HuH-7 (cell line): ENCODE results near the gene D2HGDH.
"Not testable (repeated sequence)": the region's sequence is repeated elsewhere in the genome, so short reads cannot be mapped to it uniquely, and the experiment has no call there.

ENCODE experiments used
- DNase-seq: peaks from one replicate; pipeline ENCODE4 v3.0.0; 2011; ENCODE audit warnings: low spot score

The D2HGDH gene

DNA sequence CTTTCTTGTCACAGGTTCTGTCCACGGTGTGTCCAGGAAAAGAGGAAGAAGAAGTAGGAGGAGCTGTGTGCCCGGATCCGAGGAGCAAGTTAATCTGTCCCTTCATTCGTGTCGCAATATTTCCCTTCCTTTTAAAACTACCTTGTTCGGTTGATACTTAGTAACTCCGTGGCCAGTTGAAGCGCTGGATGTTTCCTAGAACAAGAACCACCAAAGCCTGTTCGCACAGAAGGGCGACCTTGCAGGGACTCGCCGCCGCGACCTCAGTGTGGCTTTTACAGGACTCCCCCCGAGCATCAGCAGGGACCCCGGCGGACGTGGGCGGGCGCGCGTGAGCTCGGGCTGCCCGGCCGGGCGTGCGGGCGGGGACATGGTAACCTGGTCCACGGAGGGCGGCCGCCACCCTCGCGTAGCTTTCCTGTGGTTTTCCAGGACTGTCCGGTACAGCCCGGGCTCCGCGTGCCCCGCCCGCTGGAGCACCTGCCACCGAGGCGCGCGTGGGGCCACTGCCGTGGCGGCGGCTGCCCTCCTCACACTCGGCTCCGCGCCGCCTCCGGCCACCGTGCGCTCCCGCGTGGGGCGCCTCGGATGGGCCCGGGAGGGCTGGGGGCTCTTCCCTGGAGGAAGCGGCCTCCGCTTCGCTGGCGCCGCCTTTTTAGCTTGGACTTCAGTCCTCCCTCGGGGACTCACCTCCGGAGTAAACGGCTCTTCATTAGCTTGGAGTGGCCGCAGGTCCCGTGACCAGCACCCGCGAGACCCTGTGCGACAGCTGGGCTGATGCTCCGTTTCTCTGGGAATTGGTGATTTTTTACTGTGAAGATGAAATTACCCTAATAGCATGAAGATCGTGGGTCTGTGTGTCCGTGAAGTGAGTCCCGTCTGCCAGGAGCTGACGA, 9.2 kb upstream of the D2HGDH start:
- DNase-seq, result no peak

DNA sequence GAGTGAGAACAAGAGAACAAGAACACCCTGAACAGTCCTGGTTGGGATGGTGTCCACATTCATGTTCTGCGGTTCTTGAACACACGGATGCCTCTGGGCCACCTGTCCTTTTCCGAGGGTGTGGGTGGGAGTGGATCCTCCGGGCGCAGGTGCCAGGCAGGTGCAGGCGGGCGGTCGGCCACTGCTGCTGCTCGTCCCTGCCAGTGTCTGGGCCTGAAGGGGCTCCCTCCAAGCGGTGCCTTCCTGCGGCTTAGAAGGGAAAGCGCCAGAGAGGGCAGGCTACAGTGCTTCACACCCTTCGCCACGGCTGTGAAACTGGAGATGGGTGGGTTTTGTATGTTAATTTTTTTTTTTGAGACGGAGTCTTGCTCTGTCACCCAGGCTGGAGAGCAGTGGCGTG, 8.0 kb upstream of the D2HGDH start:
- DNase-seq, result no peak

DNA sequence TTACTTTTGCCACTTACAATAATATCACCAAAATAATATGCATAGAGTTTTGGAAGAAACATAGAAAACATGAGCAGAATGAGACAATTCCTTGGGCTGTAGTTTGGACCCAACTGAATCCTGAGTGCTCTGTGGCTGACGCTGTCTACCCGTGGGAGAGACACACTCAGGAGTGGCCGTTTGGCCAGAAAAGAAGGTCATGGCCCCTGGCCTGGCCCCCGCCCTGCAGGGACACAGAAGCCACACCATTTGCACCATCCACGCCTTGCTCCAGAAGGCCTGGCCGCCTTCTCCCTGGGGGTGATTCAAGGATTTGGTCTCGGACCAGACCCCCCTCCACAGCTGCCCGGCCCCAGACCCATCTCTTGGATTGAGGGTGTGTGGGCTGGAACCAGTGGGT, 6.4 kb upstream of the D2HGDH start:
- DNase-seq, result no peak

DNA sequence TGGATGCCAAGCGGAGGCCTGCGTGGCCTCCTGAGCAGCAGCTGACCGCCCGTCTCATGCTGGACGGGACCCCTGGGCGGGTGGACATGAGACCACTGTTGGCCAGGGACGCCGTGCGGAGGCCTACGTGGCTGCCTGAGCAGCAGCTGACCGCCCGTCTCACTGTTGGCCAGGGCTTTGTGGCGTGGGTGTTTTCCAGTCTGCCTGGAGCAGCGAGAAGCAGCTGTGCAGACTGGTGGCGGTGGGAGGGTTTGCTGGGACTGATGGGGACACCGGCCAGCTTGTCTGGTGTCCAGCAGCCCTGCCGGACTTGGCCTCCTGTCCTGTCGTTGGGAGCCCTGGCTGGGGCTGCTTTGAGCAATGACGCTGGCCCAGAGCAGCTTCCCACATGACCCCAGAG, 5.8 kb upstream of the D2HGDH start:
- no peak for DNase-seq

DNA sequence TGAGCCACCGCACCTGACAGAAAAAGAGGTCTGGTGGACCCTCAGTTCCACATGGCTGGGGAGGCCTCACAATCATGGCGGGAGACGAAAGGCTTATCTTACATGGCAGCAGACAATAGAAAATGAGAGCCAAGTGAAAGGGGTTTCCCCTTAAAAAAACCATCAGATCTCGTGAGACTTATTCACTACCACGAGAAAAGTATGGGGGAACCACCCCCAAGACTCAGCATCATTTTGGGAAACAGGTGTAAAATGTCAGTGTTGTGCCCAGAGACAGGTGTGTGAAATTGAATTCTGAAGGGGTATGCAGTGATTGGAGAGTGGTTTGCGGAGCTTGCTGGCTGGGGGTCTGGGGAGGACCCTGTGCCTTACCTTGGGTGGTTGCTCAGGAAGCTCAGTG, 4.6 kb upstream of the D2HGDH start:
- no peak for DNase-seq

DNA sequence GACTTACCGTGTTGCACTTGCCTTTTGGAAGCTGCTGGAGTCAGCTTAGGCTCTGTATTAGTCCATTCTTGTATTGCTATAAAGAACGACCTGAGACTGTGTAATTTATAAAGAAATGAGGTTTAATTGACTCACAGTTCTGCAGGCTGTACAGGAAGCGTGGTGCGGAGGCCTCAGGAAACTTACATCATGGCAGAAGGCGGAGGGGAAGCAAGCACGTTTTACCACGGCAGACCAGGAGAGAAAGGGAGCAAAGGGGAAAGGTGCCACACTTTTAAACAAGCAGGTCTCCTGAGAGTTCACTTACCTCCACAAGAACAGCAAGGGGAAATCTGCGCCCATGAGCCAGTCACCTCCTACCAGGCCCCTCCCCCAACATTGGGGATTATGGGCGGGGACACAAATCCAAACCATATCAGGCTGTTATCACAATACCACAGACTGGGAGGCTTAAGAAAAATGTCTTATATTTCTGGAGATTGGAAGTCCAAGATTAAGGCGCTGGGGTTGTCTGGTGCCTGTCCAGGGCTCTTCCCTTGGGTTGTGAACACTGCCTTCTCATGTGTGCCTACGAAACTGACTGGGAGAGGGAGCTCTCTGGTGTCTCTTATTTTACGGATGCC, 3.6 kb upstream of the D2HGDH start:
- DNase-seq, result no peak

DNA sequence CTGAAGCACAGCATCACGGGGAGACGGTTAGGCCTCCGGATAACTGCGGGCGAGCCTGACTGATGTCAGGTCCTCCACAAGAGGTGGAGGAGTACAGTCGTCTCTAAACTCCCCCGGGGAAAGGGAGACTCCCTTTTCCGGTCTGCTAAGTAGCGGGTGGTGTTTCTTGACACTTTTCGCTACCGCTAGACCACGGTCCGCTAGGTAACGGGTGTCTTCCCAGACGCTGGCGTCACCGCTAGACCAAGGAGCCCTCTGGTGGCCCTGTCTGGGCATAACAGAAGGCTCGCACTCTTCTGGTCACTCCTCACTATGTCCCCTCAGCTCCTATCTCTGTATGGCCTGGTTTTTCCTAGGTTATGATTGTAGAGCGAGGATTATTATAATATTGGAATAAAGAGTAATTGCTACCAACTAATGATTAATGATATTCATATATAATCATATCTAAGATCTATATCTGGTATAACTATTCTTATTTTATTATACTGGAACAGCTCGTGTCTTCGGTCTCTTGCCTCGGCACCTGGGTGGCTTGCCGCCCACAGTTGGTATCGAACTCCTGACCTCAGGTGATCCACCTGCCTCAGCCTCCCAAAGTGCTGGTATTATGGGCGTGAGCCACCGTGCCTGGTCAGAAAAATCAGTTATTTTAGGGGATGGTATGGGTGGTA, 1.8 kb upstream of the D2HGDH start:
- not testable (repeated sequence) for DNase-seq

DNA sequence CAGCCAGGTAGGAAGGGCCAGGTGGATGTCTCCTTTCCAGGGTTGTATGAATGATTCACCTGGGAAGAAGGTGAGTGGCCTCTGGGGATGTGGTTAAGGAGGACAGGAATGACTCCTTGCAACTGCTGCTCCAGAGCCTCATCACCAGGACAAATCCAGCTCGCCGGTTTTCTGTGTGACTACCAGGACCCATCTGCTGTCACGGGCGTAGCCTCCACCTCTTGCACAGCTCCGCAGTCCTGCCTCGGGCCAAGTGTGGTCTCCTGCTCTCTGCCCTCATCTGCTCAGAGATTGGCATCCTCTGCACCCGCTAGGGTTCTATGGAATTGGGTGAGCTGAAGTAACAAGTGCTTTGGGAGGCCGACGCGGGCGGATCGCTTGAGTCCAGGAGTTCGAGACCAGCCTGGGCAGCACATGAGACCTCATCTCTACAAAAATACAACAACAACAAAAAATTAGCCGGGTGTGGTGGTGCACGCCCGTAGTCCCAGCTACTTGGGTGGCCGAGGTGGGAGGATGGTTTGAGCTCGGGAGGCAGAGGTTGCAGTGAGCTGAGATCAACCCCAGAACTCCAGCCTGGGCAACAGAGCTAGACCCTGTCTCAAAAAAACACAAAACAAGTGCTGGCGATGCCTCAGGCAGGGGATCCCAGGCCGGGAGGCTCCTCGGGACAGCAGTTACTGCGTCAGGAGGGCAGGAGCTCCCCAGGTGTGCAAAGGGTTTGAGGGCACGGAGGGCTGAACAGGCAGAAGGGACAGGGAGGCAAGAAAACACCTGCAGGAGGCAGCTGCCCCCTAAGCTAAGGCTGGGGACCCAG, 831 bp upstream of the D2HGDH start:
- DNase-seq, result no peak

DNA sequence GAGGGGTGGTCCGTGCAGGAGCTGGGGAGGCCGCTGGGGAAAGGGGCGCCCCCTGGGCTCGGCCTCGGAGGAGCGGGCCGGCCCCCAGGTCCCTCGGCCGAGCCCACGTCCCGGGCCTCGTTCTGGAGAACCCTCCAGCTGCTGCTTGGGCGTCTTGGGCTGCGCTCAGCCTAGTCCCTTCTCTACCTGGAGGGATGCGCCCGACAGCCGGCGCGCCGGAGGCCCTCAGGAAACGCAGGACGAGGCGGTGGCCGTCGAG, 293 bp upstream of the D2HGDH start:
- DNase-seq, result no peak

DNA sequence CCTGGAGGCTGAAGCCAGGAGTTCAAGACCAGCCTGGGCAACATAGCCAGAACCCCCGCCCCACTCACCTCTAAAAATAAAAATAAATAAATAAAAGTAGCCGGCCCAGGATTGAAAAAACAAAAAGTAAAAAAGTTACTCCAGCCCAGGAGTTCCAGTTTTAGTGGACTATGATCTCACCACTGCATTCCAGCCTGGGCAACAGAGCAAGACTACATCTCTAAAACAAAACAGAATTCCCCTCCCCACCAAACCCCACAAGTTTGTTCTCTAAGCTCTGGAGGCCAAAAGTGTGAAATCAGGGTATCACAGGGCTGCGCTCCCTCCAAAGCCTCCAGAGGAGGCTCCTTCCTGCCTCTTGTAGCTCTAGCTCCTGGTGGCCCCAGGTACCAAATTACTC, 1.7 kb downstream of the D2HGDH start:
- no peak for DNase-seq

DNA sequence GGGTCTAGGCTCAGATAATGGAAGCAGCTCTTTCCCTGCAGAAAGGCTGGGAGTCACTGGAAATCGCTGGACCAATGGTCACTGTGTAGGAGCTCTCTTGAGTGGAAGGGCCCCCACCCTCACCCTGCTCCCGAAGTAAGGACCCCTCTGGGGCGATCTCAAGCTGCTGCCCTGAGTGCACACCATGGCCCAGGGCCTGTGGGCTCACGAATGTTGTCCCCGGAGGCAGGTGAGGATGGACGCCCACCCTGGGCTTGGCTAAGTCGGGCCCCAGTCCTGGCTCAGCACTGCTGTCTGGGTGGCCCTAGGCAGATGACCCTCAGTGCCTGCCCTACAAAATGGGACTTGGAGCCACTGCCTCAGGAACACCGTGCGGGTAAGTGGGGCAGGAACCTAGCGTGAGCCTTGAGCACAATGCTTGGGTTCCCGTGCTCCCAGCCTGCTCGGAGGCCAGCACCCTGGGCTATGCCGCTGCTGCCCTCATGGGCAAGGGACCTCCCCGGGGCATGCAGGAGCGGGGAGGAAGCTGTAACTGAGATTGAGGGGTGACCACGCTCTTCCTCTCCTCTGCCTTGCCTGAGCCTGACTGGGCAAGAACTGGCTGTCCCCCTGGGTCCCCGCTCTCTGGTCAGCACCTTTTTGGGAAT, 3.7 kb downstream of the D2HGDH start:
- DNase-seq, result no peak

DNA sequence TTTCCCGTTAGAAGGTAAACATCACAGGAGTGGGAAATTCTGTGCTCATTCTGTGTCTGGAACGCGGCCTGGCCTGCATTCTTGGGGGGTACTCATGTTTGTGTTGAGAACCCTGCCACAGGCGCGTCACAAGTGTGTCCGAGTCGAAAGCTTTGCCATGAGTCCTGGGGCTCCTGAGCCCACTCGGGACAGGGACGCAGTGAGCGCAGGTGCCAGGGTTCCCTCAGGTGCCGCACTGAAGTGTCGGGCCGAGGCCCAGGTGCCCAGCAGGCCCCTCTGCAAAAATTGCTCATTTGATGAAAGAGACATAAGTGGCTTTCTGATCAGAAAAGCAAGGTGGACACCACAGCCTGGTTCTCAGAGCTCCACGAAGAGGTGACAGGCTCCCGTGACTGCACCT, 4.7 kb downstream of the D2HGDH start:
- DNase-seq, result no peak

DNA sequence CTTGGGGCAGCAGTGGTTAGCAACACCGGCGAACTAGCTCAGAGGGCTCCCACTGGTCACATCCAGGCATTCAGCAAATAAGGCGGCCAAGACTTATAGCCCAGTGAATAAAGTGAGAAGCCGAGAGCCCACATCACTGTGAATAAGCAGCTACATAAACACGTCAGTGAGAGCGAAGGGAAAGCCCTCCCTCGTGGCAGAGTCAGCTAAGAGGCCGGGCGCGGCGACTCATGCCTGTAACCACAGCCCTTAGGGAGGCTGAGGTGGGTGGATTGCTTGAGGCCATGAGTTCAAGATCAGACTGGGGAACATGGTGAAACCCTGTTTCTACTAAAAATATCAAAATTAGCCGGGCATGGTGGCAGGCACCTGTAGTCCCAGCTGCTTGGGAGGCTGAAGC, 5.2 kb downstream of the D2HGDH start:
- DNase-seq, result no peak

DNA sequence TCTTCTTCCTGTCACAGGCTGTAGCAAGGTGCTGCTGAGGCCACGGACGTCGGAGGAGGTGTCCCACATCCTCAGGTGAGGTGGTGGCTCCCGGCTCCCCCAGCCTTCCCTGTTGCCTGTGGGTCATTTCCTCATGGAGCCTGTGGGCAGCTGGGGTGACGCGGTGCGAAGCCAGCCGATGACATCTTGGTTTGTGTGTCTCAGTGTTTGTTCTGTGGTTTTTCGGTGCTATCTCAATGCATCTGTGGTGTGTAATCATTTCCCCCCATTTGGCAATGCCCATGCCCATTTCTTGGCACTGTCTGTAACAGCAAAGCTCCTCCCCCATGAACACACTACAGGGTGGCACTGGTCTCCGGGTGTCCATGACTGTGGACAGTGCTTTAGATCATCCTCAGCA, 6.6 kb downstream of the D2HGDH start:
- DNase-seq, result no peak

DNA sequence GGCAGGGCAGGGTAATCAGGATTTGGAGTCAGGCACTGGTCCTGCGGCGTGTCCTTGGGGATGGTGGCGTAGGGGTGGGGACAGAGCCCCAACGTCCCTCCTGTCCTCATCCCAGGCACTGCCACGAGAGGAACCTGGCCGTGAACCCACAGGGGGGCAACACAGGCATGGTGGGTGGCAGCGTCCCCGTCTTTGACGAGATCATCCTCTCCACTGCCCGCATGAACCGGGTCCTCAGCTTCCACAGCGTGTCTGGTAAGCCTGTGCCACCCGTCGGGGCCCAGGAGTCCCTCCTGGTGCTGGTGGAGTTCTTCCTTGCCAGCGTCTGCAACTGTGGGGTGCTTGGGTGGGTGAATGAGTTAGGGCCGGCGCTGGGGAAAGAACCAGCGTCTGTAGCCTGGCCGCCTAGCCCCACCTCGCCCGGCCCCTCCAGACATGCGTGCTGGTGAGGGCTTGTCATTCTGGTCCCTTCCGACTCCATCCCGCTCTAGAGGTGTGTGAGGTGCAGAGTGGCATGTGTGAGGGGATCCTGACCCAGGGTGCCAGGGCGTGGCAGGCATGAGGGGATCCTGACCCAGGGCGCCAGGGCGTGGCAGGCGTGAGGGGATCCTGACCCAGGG, 8.0 kb downstream of the D2HGDH start:
- DNase-seq, result no peak

DNA sequence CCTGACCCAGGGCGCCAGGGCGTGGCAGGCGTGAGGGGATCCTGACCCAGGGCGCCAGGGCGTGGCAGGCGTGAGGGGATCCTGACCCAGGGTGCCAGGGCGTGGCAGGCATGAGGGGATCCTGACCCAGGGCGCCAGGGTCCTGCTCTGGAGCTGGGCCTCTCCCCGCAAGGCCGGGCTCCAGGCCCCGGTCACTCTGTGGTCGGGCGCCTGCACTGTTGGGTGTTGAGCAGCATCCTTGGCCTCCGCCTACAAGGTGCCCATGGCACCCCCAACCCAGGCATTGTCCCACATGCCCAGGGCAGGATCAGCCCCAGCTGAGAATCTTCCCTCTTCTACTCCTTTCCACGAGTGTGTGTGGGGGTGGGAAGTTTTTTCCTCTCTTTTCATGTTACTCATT, 8.6 kb downstream of the D2HGDH start:
- DNase-seq, result not testable (repeated sequence)

DNA sequence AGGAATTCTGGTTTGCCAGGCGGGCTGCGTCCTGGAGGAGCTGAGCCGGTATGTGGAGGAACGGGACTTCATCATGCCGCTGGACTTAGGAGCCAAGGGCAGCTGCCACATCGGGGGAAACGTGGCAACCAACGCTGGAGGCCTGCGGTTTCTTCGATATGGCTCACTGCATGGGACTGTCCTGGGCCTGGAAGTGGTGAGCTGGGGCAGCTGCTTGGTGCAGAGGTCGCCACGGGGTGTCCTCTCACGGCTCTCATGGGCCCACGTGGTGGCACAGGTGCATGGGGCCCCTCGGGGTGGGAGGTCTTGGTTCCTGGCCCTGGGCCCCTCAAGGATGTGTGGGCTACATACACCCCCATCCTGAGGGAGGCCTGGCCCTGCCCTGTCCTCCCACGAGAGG, 9.2 kb downstream of the D2HGDH start:
- no peak for DNase-seq

DNA sequence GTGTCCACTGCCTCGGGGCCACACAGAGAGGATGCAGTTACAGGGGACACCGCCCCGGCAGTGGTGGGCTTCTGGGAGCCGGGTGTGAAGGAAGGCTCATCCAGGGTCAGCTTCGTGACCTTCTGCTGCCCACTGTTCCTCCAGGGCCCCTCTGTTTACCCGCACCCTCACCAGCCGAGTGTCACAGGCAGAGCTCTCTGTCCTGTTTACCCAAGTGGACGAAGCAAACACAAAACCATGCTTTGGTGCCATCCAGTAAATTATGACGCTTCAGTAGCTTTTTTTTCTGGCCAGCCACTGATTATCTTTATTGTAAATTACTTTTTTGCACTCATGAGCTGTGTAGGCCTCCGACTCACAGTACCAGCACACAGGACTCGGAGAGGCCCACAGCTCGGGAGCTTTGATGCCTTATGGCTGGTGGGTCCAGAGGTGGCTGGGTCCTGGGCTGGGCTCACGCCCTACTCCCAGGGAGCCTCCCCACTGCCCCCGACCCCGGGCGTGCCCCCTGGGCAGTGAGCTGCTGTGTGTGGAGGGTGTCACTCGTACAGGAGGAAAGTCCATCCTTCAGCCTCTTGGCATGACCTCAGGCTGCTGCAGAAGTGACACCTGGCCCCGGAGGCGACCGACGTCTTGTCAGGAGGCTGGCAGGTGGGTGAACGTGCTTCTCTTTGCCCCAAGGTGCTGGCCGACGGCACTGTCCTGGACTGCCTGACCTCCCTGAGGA, 9.8 kb downstream of the D2HGDH start:
- DNase-seq, result no peak

DNA sequence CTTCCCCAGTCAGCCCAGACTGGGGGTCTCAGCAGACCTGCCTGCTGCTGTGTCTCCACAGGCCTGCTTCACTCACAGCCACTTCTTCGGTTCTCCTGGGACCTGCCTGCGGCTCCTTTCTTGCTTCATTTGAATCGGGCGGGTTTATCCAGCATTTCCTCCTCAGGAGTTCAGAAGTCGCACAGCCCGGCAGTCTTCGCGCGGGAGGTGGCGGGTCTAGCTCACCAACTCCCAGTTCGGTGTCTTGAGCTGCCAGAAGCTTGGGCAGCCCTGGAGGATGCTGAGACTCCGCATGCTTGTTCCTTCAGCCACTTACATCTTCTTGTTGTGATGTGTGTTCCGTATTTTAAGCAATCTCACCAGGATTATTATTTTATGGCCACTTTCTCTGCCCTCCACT, 10.8 kb downstream of the D2HGDH start:
- no peak for DNase-seq

DNA sequence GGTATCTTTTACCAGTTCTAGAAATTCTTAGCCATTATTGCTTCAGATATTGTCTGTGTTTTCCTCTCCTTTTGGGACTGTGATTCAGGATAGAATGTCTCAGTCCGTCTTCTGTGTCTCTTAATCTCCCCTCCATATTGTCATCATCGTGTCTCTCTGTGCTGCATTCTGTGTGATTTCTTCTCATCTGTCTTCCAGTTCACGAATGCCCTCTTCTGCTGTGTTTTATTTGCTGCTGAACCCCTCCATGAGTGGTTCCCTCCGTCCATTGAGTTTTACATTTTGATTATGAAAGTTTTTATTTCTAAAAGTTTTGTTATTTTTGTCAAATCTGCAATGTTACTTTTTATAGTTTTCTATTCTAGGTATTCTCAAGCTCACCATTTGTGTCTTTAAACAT, 11.7 kb downstream of the D2HGDH start:
- DNase-seq, result no peak
